Measurements from ENCODE around the gene JAK3. TPM values are rescaled to one million over a fixed set of nuclear protein-coding genes. Genes with fewer than 3 reads are reported as not detected.
"Not testable (repeated sequence)": the region's sequence is repeated elsewhere in the genome, so short reads cannot be mapped to it uniquely, and the experiment has no call there.

JAK3 gene
- total RNA-seq: 6.1 and 7.8 TPM in 2 replicates

DNA sequence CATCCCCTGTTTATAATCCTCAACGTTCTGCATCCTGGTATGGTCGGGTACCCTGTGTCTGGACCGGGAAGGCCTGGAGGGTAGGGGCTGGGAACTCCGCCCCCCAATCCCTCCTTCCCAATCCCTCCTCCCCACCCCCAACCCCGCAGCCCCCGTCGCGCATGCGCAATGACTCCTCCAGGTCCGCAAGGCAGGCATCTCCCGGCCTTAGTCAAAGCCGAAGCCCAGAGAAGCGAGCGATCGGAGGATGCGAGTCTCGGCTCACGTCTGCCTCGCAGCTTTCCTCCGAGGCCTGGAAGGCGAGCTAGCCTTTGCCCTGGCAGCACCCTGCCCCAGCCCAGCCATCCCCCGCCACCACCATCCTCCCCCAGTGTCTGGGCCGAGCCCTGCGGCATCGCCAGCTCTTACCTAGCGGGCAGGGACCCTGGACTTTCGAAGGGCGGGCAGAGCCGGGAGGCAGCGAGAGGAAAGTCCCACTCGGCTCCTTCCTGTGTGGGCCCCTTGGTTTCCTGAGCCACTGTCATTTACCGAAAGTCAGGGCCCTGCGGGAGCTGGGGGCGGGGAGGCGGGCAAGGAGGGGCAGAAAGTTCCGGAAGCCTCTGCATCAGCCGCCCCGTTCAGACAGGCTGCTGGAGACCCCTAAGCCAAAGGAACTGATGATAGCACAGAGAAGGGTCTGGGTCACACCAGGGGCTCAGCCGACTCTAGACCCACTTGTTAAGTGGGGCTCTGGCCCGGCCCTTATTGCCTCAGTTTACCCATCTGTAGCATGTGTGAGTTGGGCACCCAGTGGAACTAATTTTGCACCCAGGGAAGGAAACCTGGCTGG is at the start of gene JAK3:
Gene JAK3 (minus strand): TSS at position 445 of the 829 bp plus-strand sequence. CDS start 3,565 bp downstream, outside the sequence.
- TF ChIP-seq, protein P1, sequence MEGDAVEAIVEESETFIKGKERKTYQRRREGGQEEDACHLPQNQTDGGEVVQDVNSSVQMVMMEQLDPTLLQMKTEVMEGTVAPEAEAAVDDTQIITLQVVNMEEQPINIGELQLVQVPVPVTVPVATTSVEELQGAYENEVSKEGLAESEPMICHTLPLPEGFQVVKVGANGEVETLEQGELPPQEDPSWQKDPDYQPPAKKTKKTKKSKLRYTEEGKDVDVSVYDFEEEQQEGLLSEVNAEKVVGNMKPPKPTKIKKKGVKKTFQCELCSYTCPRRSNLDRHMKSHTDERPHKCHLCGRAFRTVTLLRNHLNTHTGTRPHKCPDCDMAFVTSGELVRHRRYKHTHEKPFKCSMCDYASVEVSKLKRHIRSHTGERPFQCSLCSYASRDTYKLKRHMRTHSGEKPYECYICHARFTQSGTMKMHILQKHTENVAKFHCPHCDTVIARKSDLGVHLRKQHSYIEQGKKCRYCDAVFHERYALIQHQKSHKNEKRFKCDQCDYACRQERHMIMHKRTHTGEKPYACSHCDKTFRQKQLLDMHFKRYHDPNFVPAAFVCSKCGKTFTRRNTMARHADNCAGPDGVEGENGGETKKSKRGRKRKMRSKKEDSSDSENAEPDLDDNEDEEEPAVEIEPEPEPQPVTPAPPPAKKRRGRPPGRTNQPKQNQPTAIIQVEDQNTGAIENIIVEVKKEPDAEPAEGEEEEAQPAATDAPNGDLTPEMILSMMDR (IDR thresholded peaks at IDR 0.05; ENCODE audit: insufficient read depth, low read depth, low read length): no peak
- peak; percentile 72 for DNase-seq (ENCODE audit: low read depth)
- peak within 1 kb of the TSS; percentile 54 for H3K4me3 ChIP-seq (ENCODE audit: low read depth, low read length)

- TF ChIP-seq, protein P1 (IDR thresholded peaks at IDR 0.05; ENCODE audit: insufficient read depth, low read depth, low read length): no peak
- H3K4me3 ChIP-seq (ENCODE audit: low read depth, low read length): no peak overlapping the region
- no peak for DNase-seq (ENCODE audit: low read depth)
Measured at GRCh38 chr19:17893766-17894165, 46.0 kb upstream of the JAK3 start.

- no peak overlapping the region for H3K4me3 ChIP-seq (ENCODE audit: low read depth, low read length)
- DNase-seq (ENCODE audit: low read depth): peak; percentile 54
- TF ChIP-seq, protein P1 (IDR thresholded peaks at IDR 0.05; ENCODE audit: insufficient read depth, low read depth, low read length): no peak
Measured at GRCh38 chr19:17889609-17890214, 41.9 kb upstream of the JAK3 start.

DNA sequence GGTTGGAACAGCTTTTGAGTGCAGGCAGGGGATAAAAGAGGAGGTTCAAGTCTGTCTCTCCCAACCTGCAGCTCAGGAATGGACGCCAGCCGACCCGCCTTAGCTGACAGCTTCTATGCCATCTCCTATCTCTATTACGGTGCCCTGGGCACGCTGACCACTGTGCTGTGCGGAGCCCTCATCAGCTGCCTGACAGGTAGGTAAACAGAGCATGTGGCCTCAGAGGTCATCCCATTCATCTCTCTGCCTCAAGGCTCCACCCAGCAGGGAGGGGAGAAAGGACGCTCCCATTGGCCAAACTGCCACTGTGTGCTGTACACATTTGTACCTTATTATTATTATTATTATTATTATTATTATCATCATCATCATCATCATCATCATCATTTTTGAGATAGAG is 40.5 kb upstream of the JAK3 start:
- TF ChIP-seq, protein P1 (IDR thresholded peaks at IDR 0.05; ENCODE audit: insufficient read depth, low read depth, low read length): no peak

GRCh38 chr19:17887221-17887620 is 39.4 kb upstream of the JAK3 start:
- H3K4me3 ChIP-seq (ENCODE audit: low read depth, low read length); DNase-seq (ENCODE audit: low read depth): not testable (repeated sequence)

More for the DNA sequence above, 40.5 kb upstream of the JAK3 start:
- no peak overlapping the region for H3K4me3 ChIP-seq (ENCODE audit: low read depth, low read length)
- DNase-seq (ENCODE audit: low read depth): no peak

DNA sequence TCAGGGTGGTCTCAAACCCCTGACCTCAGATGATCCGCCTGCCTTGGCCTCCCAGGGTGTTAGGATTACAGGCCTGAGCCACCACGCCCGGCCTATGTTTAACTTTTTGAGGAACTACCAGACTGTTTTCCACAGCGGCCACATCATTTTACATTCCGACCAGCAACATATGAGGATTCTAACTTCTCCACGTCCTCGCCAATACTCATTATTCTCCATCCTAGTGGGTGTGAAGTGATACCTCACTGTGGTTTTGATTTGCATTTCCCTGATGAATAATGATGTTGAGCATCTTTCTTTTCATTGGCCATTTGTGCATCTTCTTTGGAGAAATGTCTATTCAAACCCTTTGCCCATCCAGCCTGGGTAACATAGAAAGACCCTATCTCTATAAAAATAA is 38.7 kb upstream of the JAK3 start:
- H3K4me3 ChIP-seq (ENCODE audit: low read depth, low read length): no peak overlapping the region
- TF ChIP-seq, protein P1 (IDR thresholded peaks at IDR 0.05; ENCODE audit: insufficient read depth, low read depth, low read length): no peak
- no peak for DNase-seq (ENCODE audit: low read depth)

- DNase-seq (ENCODE audit: low read depth): no peak
- TF ChIP-seq, protein P1 (IDR thresholded peaks at IDR 0.05; ENCODE audit: insufficient read depth, low read depth, low read length): no peak
- no peak overlapping the region for H3K4me3 ChIP-seq (ENCODE audit: low read depth, low read length)
Measured at GRCh38 chr19:17883627-17884410, 36.0 kb upstream of the JAK3 start.
